ENCODE measurements around the gene GNAI1. TPM values are rescaled to one million over a fixed set of nuclear protein-coding genes. Genes with fewer than 3 reads are reported as not detected.

Gene GNAI1
- total RNA-seq, 1 donor = 73.8 TPM

GRCh38 chr7:80095545-80095944 is 39.1 kb upstream of the GNAI1 start:
- peak; percentile 44 for TF ChIP-seq CTCF (IDR thresholded peaks at IDR 0.05; ENCODE audit: insufficient read depth, low read depth, low read length)
- H3K4me3 ChIP-seq (ENCODE audit: low read depth, low read length) = no peak overlapping the region
- peak; percentile 45 for DNase-seq (ENCODE audit: low read depth)

DNA sequence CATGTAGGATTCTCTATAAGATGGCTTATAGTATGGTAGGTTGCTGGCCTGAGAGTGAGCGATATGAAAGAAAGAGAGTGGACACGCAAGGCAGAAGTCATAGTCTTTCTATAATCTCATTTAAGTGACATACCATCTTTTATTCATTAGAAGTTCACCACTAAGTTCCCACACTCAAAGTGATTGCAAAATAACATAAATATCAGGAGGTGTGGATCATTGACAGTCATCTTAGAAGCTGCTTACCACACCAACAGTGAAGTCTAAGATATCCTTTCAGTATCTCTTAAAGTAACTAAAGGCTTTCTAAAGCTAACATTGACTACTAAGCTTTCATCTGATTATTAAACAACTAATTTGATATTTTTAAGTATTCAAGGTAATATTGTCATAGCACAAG is 36.9 kb upstream of the GNAI1 start:
- TF ChIP-seq CTCF (IDR thresholded peaks at IDR 0.05; ENCODE audit: insufficient read depth, low read depth, low read length) = no peak
- peak; percentile 53 for DNase-seq (ENCODE audit: low read depth)

DNA sequence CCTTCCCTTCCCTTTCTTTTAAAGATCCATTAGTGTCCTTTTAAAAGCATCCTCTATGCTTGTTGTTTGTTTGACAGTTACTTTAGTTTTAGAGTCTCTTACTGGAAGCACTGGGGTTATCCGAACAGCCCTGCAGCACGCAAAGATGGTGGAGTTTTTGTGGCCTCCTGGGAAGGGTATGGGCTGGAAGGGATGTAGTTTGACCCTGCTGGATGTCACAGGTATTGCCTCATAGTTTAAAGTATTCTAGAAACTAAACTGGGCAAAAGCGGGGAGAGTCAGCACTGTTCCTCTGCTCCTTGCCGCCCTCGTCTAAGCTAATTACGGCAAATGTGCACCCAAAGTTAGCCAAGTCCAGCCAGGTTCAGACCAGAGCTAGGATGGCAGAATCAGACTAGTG is 35.8 kb upstream of the GNAI1 start:
- TF ChIP-seq CTCF (IDR thresholded peaks at IDR 0.05; ENCODE audit: insufficient read depth, low read depth, low read length) = peak; percentile 34
- no peak overlapping the region for H3K4me3 ChIP-seq (ENCODE audit: low read depth, low read length)

More for the DNA sequence above, 36.9 kb upstream of the GNAI1 start:
- no peak overlapping the region for H3K4me3 ChIP-seq (ENCODE audit: low read depth, low read length)

DNA sequence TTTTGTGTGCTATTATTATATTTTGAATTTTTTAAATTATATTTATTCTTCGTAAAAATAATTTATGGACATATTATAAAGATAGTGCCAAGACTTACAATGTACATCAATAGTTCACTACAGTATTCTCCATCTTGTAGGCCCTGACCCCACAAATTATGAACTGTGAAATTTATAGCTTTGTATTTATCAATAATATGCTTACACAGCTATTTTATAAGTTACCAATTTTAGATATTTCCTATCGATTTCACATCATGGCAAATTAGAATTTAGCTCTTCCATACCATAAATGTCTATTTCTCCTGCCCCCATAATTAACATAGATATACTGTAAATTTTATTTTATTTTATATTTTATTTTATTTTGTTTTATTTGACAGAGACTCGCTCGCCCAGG is 34.4 kb upstream of the GNAI1 start:
- no peak for TF ChIP-seq CTCF (IDR thresholded peaks at IDR 0.05; ENCODE audit: insufficient read depth, low read depth, low read length)
- no peak overlapping the region for H3K4me3 ChIP-seq (ENCODE audit: low read depth, low read length)

More for the DNA sequence above, 35.8 kb upstream of the GNAI1 start:
- DNase-seq (ENCODE audit: low read depth) = no peak

DNA sequence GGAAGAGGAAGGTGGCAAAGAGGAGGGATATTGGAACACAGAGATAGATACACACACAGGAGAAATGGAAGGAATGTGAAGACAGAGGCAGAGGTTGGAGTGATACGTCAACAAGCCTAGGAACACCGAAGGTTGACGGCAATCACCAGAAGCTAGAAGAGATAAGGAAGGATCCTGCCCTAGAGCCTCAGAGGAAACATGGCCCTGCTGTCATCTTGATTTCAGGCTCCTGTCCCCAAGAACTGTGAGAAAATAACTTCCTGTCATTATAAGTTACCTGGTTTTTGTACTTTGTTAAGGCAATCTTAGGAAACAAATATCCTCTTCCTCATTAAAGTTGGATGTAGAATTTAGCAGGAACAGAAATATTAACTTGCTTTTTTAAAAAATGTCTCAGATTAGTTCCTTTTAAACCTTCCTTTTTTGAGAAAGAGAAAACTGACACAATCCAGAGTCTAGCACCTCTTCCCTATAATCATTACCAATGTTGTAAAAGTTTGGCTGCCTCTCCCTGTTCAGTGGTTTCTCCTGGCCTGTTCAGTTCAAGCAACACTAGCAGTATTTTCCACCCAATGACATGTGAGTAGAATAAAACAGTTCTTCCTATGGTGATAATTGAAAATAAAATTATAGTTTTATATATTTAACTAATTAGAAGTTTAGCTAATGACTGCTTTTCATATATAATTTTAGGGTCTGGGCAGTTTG is 28.8 kb upstream of the GNAI1 start:
- no peak overlapping the region for H3K4me3 ChIP-seq (ENCODE audit: low read depth, low read length)
- no peak for TF ChIP-seq CTCF (IDR thresholded peaks at IDR 0.05; ENCODE audit: insufficient read depth, low read depth, low read length)
- DNase-seq (ENCODE audit: low read depth) = no peak

More for the DNA sequence above, 34.4 kb upstream of the GNAI1 start:
- DNase-seq (ENCODE audit: low read depth) = no peak

GRCh38 chr7:80106498-80107113 is 28.0 kb upstream of the GNAI1 start:
- no peak overlapping the region for H3K4me3 ChIP-seq (ENCODE audit: low read depth, low read length)
- DNase-seq (ENCODE audit: low read depth) = no peak
- no peak for TF ChIP-seq CTCF (IDR thresholded peaks at IDR 0.05; ENCODE audit: insufficient read depth, low read depth, low read length)

Data from fibroblast of villous mesenchyme (primary cell).